PC-3 (cell line): ENCODE data around the gene SH3RF2. TPM values are rescaled to one million over a fixed set of nuclear protein-coding genes. Genes with fewer than 3 reads are reported as not detected.

ENCODE experiments used
- ATAC-seq: fragments of 200-7000 bp; cut with Tn5 transposase; 2 replicates; pipeline ENCODE4 v1.9.1; 2020; ENCODE audit warnings: mild to moderate bottlenecking, moderate library complexity
- BruUV-seq: library from RNA; stranded (reverse); fragments of 400-500 nt; replicated peaks from 2 replicates; lab custom pipeline; 2021; lab: Mats Ljungman, UMichigan
- CTCF ChIA-PET: fragments of 300-600 bp; sonication (Branson Sonifier 250); formaldehyde crosslinking; loops from one replicate; lab custom pipeline; 2022; ENCODE audit warnings: antibody characterized with exemption; lab: Charles Lee
- POLR2A ChIA-PET: fragments of 300-600 bp; sonication (Branson Sonifier 250); formaldehyde crosslinking; loops from one replicate; lab custom pipeline; 2022; ENCODE audit warnings: antibody characterized with exemption; ENCODE audit not compliant: unreplicated experiment; lab: Charles Lee
- DNase-seq: peaks from one replicate; pipeline ENCODE4 v3.0.0-alpha.2; 2015
- H2AFZ ChIP-seq: fragments of 300-600 bp; sonication (generic); 2 replicates; pipeline ENCODE4 v1.6.0; 2016; ENCODE audit warnings: antibody characterized with exemption, low read length
- H3F3A ChIP-seq: fragments of 300-600 bp; sonication (generic); one replicate; pipeline ENCODE4 v1.6.0; 2017; ENCODE audit warnings: antibody characterized with exemption, low read length, control low read depth, mild to moderate bottlenecking; ENCODE audit not compliant: unreplicated experiment
- H3K27ac ChIP-seq: fragments of 300-600 bp; sonication (generic); 2 replicates; pipeline ENCODE4 v1.5.1; 2016; ENCODE audit warnings: mild to moderate bottlenecking, low read length
- H3K27me3 ChIP-seq: fragments of 300-600 bp; sonication (generic); 2 replicates; pipeline ENCODE4 v1.6.1; 2016; ENCODE audit warnings: low read length, mixed read lengths
- H3K36me3 ChIP-seq: fragments of 300-600 bp; sonication (generic); 2 replicates; pipeline ENCODE4 v1.6.1; 2016; ENCODE audit warnings: low read depth, mixed run types, low read length, mixed read lengths
- H3K4me1 ChIP-seq: fragments of 300-600 bp; sonication (generic); 2 replicates; pipeline ENCODE4 v1.5.1; 2016; ENCODE audit warnings: low read length; ENCODE audit not compliant: insufficient read depth
- H3K4me2 ChIP-seq: fragments of 300-600 bp; sonication (generic); 2 replicates; pipeline ENCODE4 v1.6.0; 2016; ENCODE audit warnings: low read length
- H3K4me3 ChIP-seq: fragments of 300-600 bp; sonication (generic); 2 replicates; pipeline ENCODE4 v1.5.1; 2016; ENCODE audit warnings: mild to moderate bottlenecking, low read length, mixed read lengths
- H3K79me2 ChIP-seq: fragments of 300-600 bp; sonication (generic); 2 replicates; pipeline ENCODE4 v1.6.1; 2017; ENCODE audit warnings: low read length, mixed read lengths
- H3K9ac ChIP-seq: fragments of 300-600 bp; sonication (generic); 2 replicates; pipeline ENCODE4 v1.6.0; 2016; ENCODE audit warnings: mild to moderate bottlenecking, low read length
- H3K9me2 ChIP-seq: fragments of 300-600 bp; sonication (generic); replicated peaks from 2 replicates; pipeline ENCODE4 v1.6.1; 2016; ENCODE audit warnings: mixed run types, low read length, mixed read lengths
- H3K9me3 ChIP-seq: fragments of 300-600 bp; sonication (generic); 2 replicates; pipeline ENCODE4 v1.6.1; 2016; ENCODE audit warnings: low read length, mixed read lengths
- H4K20me1 ChIP-seq: fragments of 300-600 bp; sonication (generic); 2 replicates; pipeline ENCODE4 v1.6.1; 2016; ENCODE audit warnings: low read length, mixed read lengths
- CTCF ChIP-seq: fragments of 300-600 bp; sonication (generic); conservative IDR thresholded peaks from 2 replicates; pipeline ENCODE4 v1.5.1; 2017; ENCODE audit warnings: antibody characterized with exemption, low read depth, mild to moderate bottlenecking, low read length
- EZH2 ChIP-seq: fragments of 300-600 bp; sonication (generic); IDR thresholded peaks from one replicate; pipeline ENCODE4 v1.6.1; 2017; ENCODE audit warnings: antibody characterized with exemption, mild to moderate bottlenecking, low read length; ENCODE audit not compliant: unreplicated experiment
- EZH2phosphoT487 ChIP-seq: fragments of 300-600 bp; sonication (generic); IDR thresholded peaks from 2 replicates; pipeline ENCODE4 v1.6.1; 2018; ENCODE audit warnings: mild to moderate bottlenecking, antibody characterized with exemption, low read length, borderline replicate concordance
- intact Hi-C: fragments of 100-400 bp; cut with micrococcal nuclease; formaldehyde crosslinking; loops from 2 replicates; pipeline ENCODE4 v1.9.0; 2023
- total RNA-seq: library from RNA; depleted of rRNA; stranded (reverse); fragments of >200 nt; gene quantifications from 2 replicates; pipeline ENCODE4 v1.2.3, GENCODE V29; 2014

SH3RF2 gene
- total RNA-seq, 1 experiment from 2014 or later, result 5.9 TPM

- Histone ChIP-seq H3K36me3 (no peaks in the 10 kb centered on the region), H3K79me2 (no peaks in the 10 kb centered on the region), H3F3A (no peaks in the 10 kb centered on the region), H3K9me3 (no peaks in the 10 kb centered on the region), H3K4me1 (peaks cover 40% of the 10 kb centered on the region), H4K20me1 (no peaks in the 10 kb centered on the region), H2AFZ (no peak overlapping the region), H3K9me2 (no peaks in the 10 kb centered on the region), H3K27me3 (no peaks in the 10 kb centered on the region), H3K27ac (peak overlapping the region; percentile 75), H3K4me3 (no peak overlapping the region; the same call in 1 of the 2 replicates), H3K9ac (peak overlapping the region; percentile 29; the same call in 1 of the 2 replicates), H3K4me2 (peak overlapping the region; percentile 51)
- BruUV-seq, result no TSS peak
- DNase-seq (peak; percentile 83), ATAC-seq (peak; percentile 87)
- ChIA-PET POLR2A (interaction anchor here (0.7 kb wide), 1 partner anchor 128 kb away, joined by 4 read pairs; no protein-coding TSS in a partner anchor), CTCF (no interaction called here)
- intact Hi-C loops, result loop anchor here (2.0 to 5.0 kb wide), 3 partner anchors 45 to 61 kb away; partner anchors contain the start of gene SH3RF2
- TF ChIP-seq EZH2phosphoT487 (no peak), EZH2 (no peak), CTCF (no peak)
Measured at GRCh38 chr5:145981589-145982571, 45.5 kb downstream of the SH3RF2 start.

GRCh38 chr5:145982572-145983318 lies 46.4 kb downstream of the SH3RF2 start:
- TF ChIP-seq EZH2phosphoT487 (no peak), EZH2 (no peak), CTCF (no peak)
- no peaks in the 10 kb centered on the region for H3K79me2 ChIP-seq

More at GRCh38 chr5:145982572-145983318, 46.4 kb downstream of the SH3RF2 start:
- peak overlapping the region; percentile 51; the same call in 1 of the 2 replicates for H3K4me2 ChIP-seq
- no peak overlapping the region for H3K4me3 ChIP-seq
- H3F3A ChIP-seq, result no peaks in the 10 kb centered on the region
- H3K27ac ChIP-seq, result peak overlapping the region; percentile 75
- DNase-seq (peak; percentile 20), ATAC-seq (no peak)
- POLR2A ChIA-PET, result no interaction called here
- H2AFZ ChIP-seq, result no peak overlapping the region
- peak overlapping the region; percentile 29; the same call in 1 of the 2 replicates for H3K9ac ChIP-seq
- H3K27me3 ChIP-seq, result no peaks in the 10 kb centered on the region
- peaks cover 34% of the 10 kb centered on the region for H3K4me1 ChIP-seq
- H3K9me2 ChIP-seq, result no peaks in the 10 kb centered on the region
- no peaks in the 10 kb centered on the region for H4K20me1 ChIP-seq
- no peaks in the 10 kb centered on the region for H3K36me3 ChIP-seq
- no TSS peak for BruUV-seq
- H3K9me3 ChIP-seq, result no peaks in the 10 kb centered on the region
- CTCF ChIA-PET, result no interaction called here
- intact Hi-C loops, result loop anchor here (2.0 to 5.0 kb wide), 3 partner anchors 45 to 60 kb away; partner anchors contain the start of gene SH3RF2
